HEK293T (cell line): ENCODE measurements around the gene MREG.

Experiments
- ARNT ChIP-seq: fragments of 450-650 bp; IDR thresholded peaks from 2 replicates; pipeline ENCODE4 v1.6.1; 2017; ENCODE audit warnings: mild to moderate bottlenecking
- BHLHE40 ChIP-seq: fragments of 450-650 bp; IDR thresholded peaks from 2 replicates; pipeline ENCODE4 v1.6.1; 2016; ENCODE audit warnings: mild to moderate bottlenecking, moderate library complexity, borderline replicate concordance
- ELF4 ChIP-seq: fragments of 450-650 bp; IDR thresholded peaks from 2 replicates; pipeline ENCODE4 v1.6.1; 2017; ENCODE audit warnings: antibody characterized with exemption
- FOXA1 ChIP-seq: fragments of 450-650 bp; IDR thresholded peaks from 2 replicates; pipeline ENCODE4 v1.6.1; 2016; ENCODE audit warnings: mild to moderate bottlenecking
- FOXM1 ChIP-seq: fragments of 450-650 bp; IDR thresholded peaks from 2 replicates; pipeline ENCODE4 v1.6.1; 2017; ENCODE audit warnings: mild to moderate bottlenecking, borderline replicate concordance
- HDGF ChIP-seq: fragments of 450-650 bp; IDR thresholded peaks from 2 replicates; pipeline ENCODE4 v1.6.1; 2017; ENCODE audit warnings: antibody characterized with exemption, borderline replicate concordance
- LEF1 ChIP-seq: fragments of 450-650 bp; IDR thresholded peaks from 2 replicates; pipeline ENCODE4 v1.6.1; 2017; ENCODE audit warnings: mild to moderate bottlenecking, borderline replicate concordance
- NFRKB ChIP-seq: fragments of 450-650 bp; IDR thresholded peaks from 2 replicates; pipeline ENCODE4 v1.6.1; 2016; ENCODE audit warnings: mild to moderate bottlenecking, moderate library complexity
- SP1 ChIP-seq: fragments of 450-650 bp; IDR thresholded peaks from 2 replicates; pipeline ENCODE4 v1.6.1; 2017
- SUZ12 ChIP-seq: fragments of 450-650 bp; IDR thresholded peaks from 2 replicates; pipeline ENCODE4 v1.6.1; 2016; ENCODE audit warnings: mild to moderate bottlenecking
- TARDBP ChIP-seq: fragments of 450-650 bp; IDR thresholded peaks from 2 replicates; pipeline ENCODE4 v1.6.1; 2016
- ZNF384 ChIP-seq: fragments of 450-650 bp; IDR thresholded peaks from 2 replicates; pipeline ENCODE4 v1.6.1; 2016

GRCh38 chr2:216023055-216023648, 9.8 kb upstream of the MREG start:
- TF ChIP-seq SUZ12 (no peak), ARNT (no peak), LEF1 (no peak), SP1 (no peak), NFRKB (no peak), FOXM1 (no peak), FOXA1 (no peak), TARDBP (no peak), ELF4 (no peak), HDGF (no peak), ZNF384 (no peak), BHLHE40 (no peak)
